Natural killer cell (primary cell): ENCODE data around the gene RASA1. TPM values are rescaled to one million over a fixed set of nuclear protein-coding genes. Genes with fewer than 3 reads are reported as not detected.

ENCODE experiments used
- ATAC-seq, 3 donors: fragments of 150-1000 bp in 2 of 3; fragments of 200-7000 bp in 1 of 3; cut with Tn5 transposase; 1 replicate in 1 of 3; 2 replicates in 2 of 3; pipeline ENCODE4 v1.10.0; 2021; ENCODE audit warnings: mild to moderate bottlenecking in 2 of 3, moderate library complexity in 2 of 3
- DNase-seq, 2 donors: peaks; one replicate each; pipeline versions ENCODE4 v3.0.0 to v3.0.0-alpha.2; 2013 to 2021; ENCODE audit warnings: mixed read lengths in 1 of 2
- H3K27ac ChIP-seq: one replicate; pipeline ENCODE4 v1.5.1; 2013; ENCODE audit warnings: mild to moderate bottlenecking, low read length
- H3K27me3 ChIP-seq: one replicate; pipeline ENCODE4 v1.6.1; 2013; ENCODE audit warnings: low read length; ENCODE audit not compliant: control insufficient read depth, insufficient read depth
- H3K36me3 ChIP-seq: one replicate; pipeline ENCODE4 v1.6.1; 2013; ENCODE audit warnings: low read length; ENCODE audit not compliant: control insufficient read depth, insufficient read depth
- H3K4me1 ChIP-seq: one replicate; pipeline ENCODE4 v1.6.1; 2013; ENCODE audit warnings: low read length; ENCODE audit not compliant: control insufficient read depth, insufficient read depth
- H3K4me3 ChIP-seq: one replicate; pipeline ENCODE4 v1.5.1; 2013; ENCODE audit warnings: low read length
- H3K9me3 ChIP-seq: one replicate; pipeline ENCODE4 v1.6.1; 2013; ENCODE audit warnings: low read length; ENCODE audit not compliant: control insufficient read depth, insufficient read depth
- H3K27ac Mint-ChIP-seq, 2 donors: one replicate each; pipeline ENCODE4 v1.8.0; 2022; ENCODE audit warnings: mild to moderate bottlenecking in 2 of 2, mixed read lengths in 2 of 2, moderate library complexity in 1 of 2
- H3K27me3 Mint-ChIP-seq, 2 donors: one replicate each; pipeline ENCODE4 v1.8.0; 2022; ENCODE audit warnings: low read depth in 2 of 2, mixed read lengths in 2 of 2
- H3K36me3 Mint-ChIP-seq: one replicate; pipeline ENCODE4 v1.8.0; 2022; ENCODE audit warnings: mixed read lengths
- H3K4me1 Mint-ChIP-seq, 2 donors: one replicate each; pipeline ENCODE4 v1.8.0; 2022; ENCODE audit warnings: mixed read lengths in 2 of 2
- H3K4me3 Mint-ChIP-seq: one replicate; pipeline ENCODE4 v1.8.0; 2022; ENCODE audit warnings: mild to moderate bottlenecking, moderate library complexity, mixed read lengths
- H3K9me3 Mint-ChIP-seq, 2 donors: one replicate each; pipeline ENCODE4 v1.8.0; 2022; ENCODE audit warnings: mixed read lengths in 2 of 2
- WGBS: methylation state at CpG from one replicate; pipeline ENCODE4 v1.1.7; 2013; ENCODE audit warnings: missing lambda C conversion rate; ENCODE audit not compliant: insufficient coverage; 5-methylcytosine and 5-hydroxymethylcytosine counted together
- intact Hi-C: fragments of 100-400 bp; cut with micrococcal nuclease; formaldehyde crosslinking; loops from one replicate; pipeline ENCODE4 v1.14.2; 2022
- total RNA-seq, 4 donors: library from RNA; stranded (reverse); fragments of 120-200 nt in 1 of 4; gene quantifications; one replicate each; pipeline versions ENCODE4 v1.2.3 to v1.2.4, GENCODE V29; 2013 to 2022
- TF ChIP-seq, protein P1 (sequence below): fragments of 200-600 bp; IDR thresholded peaks from one replicate; pipeline ENCODE4 v1.8.0; 2022; ENCODE audit warnings: antibody characterized with exemption

Gene RASA1
- total RNA-seq, 3 donors from 2014 or later (not counting 1 experiment from before 2014, with no cell fraction given), result 20.3 to 26.5 (median 21.2) TPM

DNA sequence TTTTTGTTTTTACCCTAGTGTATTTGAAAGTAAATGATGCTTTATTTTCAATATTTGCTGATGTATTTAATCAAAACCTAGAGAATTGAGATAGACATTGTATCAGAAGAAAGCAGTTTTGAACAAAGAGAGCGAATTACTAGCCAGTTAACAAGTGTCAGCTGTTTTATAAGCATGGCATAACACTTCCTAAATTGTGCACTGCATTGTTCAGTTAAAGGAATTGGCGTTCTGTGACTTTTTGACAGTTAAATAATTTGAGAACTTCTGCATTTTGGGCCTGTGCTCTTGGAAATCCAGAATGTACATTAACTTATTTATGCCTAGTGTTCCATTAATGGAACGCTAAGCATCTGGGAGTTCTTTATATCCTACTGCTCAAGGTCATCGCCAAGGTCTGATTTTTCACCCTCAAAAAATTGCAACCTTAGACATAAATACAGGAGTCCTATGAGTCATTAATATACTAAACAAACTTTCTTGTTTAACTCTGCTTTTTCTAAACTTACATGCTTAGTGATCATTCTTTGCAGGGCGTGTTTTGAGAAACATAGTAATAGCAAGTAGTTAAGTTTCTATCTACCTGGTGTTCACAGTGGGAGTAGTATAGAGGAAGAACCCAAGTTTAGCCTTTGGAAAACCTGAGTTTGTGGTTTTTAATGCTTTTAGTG lies 31.1 kb downstream of the RASA1 start:
- Mint-ChIP-seq H3K36me3 (peaks cover 9% of the 10 kb centered on the region), H3K4me3 (no peak overlapping the region), H3K27me3 (no peaks in the 10 kb centered on the region), H3K4me1 (peaks cover 75 to 78% of the 10 kb centered on the region in 2 donors), H3K27ac (peak overlapping the region in 1 of 2 donors; percentile 42), H3K9me3 (no peaks in the 10 kb centered on the region)
- Histone ChIP-seq H3K4me1 (peaks cover 12% of the 10 kb centered on the region), H3K27ac (no peak overlapping the region), H3K27me3 (no peaks in the 10 kb centered on the region), H3K9me3 (no peaks in the 10 kb centered on the region), H3K36me3 (no peaks in the 10 kb centered on the region), H3K4me3 (no peak overlapping the region)
- DNase-seq (no peak), ATAC-seq (no peak)
- intact Hi-C loops, result no loop called here
- TF ChIP-seq, protein P1, sequence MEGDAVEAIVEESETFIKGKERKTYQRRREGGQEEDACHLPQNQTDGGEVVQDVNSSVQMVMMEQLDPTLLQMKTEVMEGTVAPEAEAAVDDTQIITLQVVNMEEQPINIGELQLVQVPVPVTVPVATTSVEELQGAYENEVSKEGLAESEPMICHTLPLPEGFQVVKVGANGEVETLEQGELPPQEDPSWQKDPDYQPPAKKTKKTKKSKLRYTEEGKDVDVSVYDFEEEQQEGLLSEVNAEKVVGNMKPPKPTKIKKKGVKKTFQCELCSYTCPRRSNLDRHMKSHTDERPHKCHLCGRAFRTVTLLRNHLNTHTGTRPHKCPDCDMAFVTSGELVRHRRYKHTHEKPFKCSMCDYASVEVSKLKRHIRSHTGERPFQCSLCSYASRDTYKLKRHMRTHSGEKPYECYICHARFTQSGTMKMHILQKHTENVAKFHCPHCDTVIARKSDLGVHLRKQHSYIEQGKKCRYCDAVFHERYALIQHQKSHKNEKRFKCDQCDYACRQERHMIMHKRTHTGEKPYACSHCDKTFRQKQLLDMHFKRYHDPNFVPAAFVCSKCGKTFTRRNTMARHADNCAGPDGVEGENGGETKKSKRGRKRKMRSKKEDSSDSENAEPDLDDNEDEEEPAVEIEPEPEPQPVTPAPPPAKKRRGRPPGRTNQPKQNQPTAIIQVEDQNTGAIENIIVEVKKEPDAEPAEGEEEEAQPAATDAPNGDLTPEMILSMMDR, result no peak
- 75% methylated on average over 5 of the region's 5 CpGs for WGBS

DNA sequence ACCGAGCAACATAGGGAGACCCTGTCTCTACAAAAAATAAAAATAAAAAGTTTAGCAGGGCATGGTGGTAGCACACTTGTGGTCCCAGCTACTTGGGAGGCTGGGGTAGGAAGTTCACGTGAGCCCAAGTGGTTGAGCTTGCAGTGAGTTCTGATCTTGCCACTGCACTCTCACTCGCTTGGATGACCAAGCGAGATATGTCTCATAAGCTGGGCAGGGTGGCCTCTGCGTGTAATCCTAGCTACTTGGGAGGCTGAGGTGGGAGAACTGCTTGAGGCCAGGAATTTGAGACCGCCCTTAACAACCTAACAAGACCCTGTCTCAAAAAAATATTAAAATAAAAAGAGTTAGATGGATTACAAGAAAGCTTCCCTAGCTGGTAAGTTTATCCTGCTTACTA lies 32.5 kb downstream of the RASA1 start:
- WGBS, result 91% methylated on average over 5 of the region's 6 CpGs
- TF ChIP-seq, protein P1, result no peak
- ATAC-seq (no peak), DNase-seq (no peak)
- no peaks in the 10 kb centered on the region for H3K27me3 Mint-ChIP-seq
- Histone ChIP-seq H3K9me3 (no peaks in the 10 kb centered on the region), H3K27ac (no peak overlapping the region), H3K36me3 (peaks cover 8% of the 10 kb centered on the region), H3K4me1 (peaks cover 12% of the 10 kb centered on the region), H3K27me3 (no peaks in the 10 kb centered on the region), H3K4me3 (no peak overlapping the region)
- H3K36me3 Mint-ChIP-seq, result peaks cover 18% of the 10 kb centered on the region
- H3K27ac Mint-ChIP-seq, result peak overlapping the region in 1 of 2 donors; percentile 17
- no peak overlapping the region for H3K4me3 Mint-ChIP-seq
- intact Hi-C loops, result no loop called here
- peaks cover 66 to 70% of the 10 kb centered on the region in 2 donors for H3K4me1 Mint-ChIP-seq
- no peaks in the 10 kb centered on the region for H3K9me3 Mint-ChIP-seq

GRCh38 chr5:87300744-87301143 lies 33.1 kb downstream of the RASA1 start:
- no peak overlapping the region for H3K4me3 Mint-ChIP-seq
- Histone ChIP-seq H3K9me3 (no peaks in the 10 kb centered on the region), H3K4me1 (peaks cover 12% of the 10 kb centered on the region), H3K27ac (no peak overlapping the region), H3K27me3 (no peaks in the 10 kb centered on the region), H3K36me3 (peaks cover 14% of the 10 kb centered on the region), H3K4me3 (no peak overlapping the region)
- H3K36me3 Mint-ChIP-seq, result peaks cover 24% of the 10 kb centered on the region
- 73% methylated on average over 2 of the region's 2 CpGs for WGBS
- H3K27me3 Mint-ChIP-seq, result no peaks in the 10 kb centered on the region
- TF ChIP-seq, protein P1, result no peak
- peaks cover 65 to 75% of the 10 kb centered on the region in 2 donors for H3K4me1 Mint-ChIP-seq
- H3K27ac Mint-ChIP-seq, result no peak overlapping the region
- ATAC-seq (peak; percentile 49 to 90 (median 74)), DNase-seq (no peak)
- peaks cover 0 to 3% of the 10 kb centered on the region in 2 donors for H3K9me3 Mint-ChIP-seq
- intact Hi-C loops, result no loop called here

- H3K4me3 Mint-ChIP-seq, result no peak overlapping the region
- Histone ChIP-seq H3K9me3 (no peaks in the 10 kb centered on the region), H3K27ac (no peak overlapping the region), H3K27me3 (no peaks in the 10 kb centered on the region), H3K4me3 (no peak overlapping the region), H3K36me3 (peaks cover 16% of the 10 kb centered on the region), H3K4me1 (peaks cover 12% of the 10 kb centered on the region)
- ATAC-seq, result peak in 1 of 3 donors; percentile 18
- intact Hi-C loops, result no loop called here
- TF ChIP-seq, protein P1, result no peak
- H3K4me1 Mint-ChIP-seq, result peaks cover 54 to 64% of the 10 kb centered on the region in 2 donors
- peaks cover 0 to 4% of the 10 kb centered on the region in 2 donors for H3K9me3 Mint-ChIP-seq
- no peak for DNase-seq
- H3K36me3 Mint-ChIP-seq, result peaks cover 24% of the 10 kb centered on the region
- no peaks in the 10 kb centered on the region for H3K27me3 Mint-ChIP-seq
- peak overlapping the region; percentile 47 to 63 for H3K27ac Mint-ChIP-seq
Observed at GRCh38 chr5:87302061-87302460, 34.4 kb downstream of the RASA1 start.
